ENCODE results near the gene SH2D7.

SH2D7 gene

DNA sequence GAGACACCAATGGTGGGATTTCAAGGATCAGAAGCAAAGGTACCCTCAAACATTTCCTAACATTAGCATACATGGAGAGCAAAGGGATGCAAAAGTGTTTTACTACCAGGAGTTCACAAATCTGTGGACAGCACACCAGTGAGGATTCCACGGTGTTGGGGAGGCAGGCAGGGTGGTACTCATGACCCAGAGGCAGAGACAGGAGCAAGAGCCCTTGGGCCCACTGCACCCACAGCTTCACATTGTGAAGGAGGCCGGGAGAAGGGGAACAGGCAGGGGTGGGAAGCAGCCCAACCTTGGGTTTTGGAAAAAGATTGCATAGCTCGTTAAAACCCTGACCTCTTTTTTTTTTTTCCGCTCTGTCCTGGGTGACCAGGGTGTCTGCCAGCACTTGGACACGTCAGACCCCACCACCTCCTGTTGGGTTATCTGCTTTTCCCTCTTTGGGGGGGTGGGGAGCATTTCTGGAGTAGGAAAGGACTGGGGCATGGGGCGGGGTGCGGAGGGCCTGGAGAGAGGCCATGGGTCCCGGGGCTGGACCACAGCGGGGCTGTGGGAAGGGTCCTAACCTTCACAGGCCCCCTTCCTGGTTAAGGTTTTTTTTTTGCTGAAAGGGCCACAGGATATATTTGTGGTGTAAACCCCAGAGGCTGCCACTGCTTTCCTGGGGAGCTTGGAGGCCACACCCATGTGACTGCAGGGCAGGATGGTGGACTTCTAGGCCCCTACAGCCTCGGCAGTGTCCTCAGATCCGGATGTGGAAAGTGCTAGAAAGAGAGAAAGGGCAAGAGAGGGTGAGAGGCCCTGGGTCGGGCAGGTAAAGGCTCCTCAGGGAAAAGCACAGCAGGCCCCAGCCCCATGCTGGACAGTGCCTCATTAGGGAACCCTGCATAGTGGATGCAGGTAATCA lies 12.5 kb downstream of the SH2D7 start:
- DNase-seq = no peak

DNA sequence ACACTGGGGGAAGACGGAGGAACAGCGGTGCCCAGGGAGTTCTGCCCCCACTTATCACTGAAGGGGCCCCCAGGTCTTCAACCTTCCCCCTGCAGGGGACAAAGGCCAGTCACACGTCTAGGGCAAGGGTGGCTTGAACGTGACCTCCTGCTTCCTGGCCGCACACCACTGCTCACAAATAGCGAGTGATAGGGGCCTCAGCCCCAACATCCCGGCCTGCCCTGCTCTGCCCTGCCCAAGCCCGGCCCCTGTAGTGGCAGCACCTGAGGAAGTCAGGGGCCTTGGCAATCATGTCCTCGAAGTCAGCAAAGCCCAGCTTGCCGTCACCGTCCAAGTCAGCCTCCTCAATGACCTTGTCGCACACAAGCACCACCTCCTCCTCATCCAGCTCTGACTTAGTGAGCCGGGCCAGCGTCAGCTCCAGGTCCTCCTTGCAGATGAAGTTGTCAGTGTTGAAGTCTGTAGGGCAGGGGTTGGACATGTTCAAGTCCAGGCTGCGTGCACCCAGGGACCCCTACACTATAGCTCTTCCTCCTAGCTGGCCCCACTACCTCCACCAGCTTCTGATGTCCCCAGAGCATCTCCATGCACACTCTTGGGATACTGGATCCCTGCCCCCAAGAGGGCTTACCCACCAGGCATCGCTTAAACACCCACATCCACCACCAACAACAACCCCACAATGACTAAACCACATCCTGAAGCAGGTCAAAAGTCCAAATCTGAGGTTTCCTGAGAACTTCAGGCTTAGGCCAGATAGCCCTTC lies 13.3 kb downstream of the SH2D7 start:
- DNase-seq = no peak

DNA sequence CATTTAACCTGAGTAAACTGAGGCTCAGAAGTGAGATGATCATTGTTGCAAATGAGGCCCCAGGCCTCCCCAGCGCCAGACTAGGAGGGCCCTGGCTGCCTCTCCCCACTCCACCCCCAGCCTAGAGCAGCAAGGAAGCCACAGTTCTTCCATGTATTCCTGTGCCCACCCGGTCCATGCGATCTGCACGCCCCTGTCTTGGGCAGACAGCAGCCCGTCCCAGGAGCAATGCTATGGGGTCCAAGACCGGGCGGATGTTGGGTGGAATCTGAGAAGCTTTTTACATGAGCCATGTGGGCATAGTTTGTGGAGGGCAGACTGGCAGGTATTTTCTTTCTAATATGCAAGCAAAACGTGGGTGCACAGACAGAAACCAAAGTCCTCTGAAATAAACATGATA lies 15.1 kb downstream of the SH2D7 start:
- DNase-seq = no peak

DNA sequence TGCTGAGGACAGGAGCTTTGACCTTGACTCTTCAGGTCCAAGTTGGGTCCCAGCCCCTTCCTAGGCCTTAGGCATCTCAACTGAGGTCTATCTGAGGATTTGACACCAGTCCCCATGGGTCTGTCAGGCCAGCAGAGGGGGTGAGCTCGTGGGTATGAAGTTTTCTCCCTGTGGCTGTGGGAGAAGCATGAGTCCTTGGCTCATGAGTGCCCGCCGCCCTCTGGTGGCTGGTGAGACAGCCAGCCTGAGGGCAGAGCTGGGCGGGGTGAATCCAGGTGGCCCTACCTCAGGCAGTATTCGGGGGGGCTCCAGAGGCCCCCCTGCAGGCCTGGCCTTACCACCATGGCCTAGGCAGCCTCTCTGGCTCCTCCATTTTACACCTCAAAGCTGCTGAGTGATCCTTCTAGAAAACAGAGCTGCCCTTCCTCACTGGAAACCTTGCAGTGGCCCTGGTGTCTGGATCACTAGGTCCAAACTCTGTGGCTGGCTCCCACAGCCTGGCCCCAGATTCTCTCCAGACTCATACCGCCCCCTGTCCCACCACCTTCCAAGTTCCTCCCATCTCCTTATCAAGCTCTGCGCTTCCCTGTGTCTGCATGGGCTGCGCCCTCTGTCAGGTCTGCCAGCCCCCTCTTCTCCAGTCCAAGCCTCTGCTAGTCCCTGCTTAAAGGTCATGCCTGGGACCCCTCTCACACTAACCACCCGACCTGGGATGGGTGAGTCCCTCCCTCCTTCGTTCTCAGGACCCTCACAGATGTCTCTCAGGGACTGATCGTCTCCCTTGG lies 16.1 kb downstream of the SH2D7 start:
- DNase-seq = peak; percentile 10

DNA sequence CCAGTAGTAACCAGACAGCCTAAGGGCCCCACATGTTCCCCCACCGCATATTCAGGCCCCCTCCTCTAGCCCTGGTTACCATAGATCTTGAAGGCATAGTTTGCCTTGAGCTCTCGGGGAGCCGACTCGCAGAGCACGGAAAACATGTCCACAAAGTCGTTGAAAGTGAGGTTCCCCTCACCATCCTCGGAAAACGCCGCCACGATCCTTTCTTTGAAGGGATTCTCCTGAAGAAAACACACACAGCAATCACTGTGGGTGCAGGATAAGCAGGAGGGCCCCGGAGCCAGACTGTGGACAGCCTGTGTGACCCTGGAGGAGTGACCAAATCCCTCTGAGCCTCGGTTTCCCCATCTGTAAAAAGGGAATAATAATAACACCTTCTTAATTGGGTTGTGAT lies 16.8 kb downstream of the SH2D7 start:
- DNase-seq = no peak

DNA sequence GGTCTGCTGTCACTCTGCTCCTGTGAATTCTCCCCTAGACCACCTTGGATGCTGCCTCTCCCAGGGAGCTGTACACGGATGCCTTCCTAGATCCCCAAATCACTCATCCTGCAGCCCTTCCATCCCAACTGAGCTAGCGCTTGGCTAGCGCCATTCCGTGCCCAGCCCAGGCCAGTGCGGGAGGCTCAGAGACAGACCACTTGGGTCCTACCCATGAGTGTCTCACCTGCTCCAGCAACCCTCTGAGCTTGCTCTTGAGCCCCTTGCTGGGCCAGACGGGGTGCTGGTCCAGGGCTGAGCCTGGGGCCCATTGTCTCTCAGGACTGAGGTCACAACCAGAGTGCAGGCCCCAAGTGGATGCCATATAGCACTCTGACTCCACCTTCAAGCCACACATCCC lies 17.7 kb downstream of the SH2D7 start:
- DNase-seq = no peak

DNA sequence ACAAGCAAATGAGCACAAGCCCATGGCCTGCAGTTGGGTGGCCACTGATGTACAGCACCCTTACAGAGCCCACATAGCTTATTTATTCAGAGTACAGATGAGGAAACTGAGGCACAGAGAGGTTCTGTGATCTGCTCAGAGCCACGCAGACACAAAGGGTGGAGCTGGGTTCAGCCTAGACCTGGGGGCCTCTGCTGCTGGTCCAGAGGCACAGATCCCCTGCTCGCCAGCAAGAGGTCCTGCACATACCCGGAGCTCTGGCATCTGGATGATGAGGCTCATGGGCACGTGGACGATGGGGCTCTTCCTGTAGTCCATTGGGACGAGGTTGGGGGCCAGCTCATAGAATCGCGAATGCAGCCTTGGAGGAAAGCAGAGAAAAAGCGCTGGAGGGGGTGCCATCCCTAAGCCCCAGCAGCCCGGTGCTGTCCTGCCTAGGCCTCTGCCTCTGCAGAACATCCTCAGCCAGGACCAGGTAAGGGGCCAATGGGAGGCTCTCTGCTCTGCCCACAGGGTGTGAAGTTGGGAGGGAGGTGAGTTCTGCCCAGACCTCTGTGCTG lies 18.6 kb downstream of the SH2D7 start:
- DNase-seq = no peak

DNA sequence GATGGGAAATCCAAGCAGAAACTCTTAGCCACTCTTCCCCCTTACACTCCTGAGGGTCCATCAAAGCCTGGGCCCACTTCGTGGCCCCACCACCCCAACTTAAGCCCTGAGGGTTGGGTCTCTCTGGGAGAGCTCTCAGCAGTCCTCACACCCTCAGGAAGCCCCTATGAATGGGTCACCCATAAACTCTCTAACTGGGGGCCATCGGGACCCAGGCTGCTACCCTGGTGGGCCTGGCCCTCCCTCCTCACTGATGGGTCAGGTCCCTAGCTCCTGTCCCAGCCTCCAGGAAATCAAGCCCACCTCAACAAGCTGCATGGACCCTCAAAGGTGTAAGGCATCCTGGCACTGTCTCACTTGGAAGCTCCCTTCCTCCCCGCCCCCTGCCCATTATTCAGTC lies 19.4 kb downstream of the SH2D7 start:
- no peak for DNase-seq

DNA sequence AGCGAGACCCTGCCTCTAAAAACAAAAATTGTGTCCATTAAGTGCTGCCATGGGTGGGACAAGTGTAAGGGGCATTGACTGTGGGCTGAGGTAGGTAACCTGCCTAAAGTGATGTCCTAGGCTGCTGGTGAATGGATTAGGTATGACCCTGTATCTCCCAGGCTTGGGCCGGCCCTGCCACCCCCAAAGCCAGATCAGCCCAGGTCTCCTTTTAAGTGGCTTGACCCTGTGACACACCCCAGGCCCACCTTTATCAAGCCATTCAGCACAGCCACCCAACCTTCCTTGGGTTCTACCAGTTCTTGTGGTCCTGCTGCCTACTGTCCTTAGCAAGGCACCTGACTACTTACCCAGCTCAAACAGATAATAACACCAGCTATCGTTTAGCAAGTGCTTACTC lies 20.2 kb downstream of the SH2D7 start:
- DNase-seq = no peak

DNA sequence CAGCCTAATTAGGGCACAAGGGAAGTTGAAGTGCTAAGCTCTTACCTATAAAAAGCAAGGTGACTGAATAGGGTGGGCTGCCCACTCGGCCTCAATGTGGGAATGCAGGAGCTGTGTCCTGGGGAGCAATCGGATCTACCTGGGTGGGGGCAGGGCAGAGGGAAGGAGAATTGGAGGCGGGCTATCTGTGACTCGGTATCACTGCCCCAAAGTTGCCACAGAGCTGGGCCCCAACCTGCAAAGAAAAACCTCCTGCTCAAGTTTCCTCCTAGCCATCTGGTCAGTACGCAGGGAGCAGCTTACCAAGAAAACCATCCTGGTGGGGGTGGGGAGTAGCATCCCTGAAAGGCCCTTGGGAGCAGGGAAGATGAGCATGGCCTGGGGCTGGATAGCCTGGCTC lies 28.2 kb downstream of the SH2D7 start:
- no peak for DNase-seq

DNA sequence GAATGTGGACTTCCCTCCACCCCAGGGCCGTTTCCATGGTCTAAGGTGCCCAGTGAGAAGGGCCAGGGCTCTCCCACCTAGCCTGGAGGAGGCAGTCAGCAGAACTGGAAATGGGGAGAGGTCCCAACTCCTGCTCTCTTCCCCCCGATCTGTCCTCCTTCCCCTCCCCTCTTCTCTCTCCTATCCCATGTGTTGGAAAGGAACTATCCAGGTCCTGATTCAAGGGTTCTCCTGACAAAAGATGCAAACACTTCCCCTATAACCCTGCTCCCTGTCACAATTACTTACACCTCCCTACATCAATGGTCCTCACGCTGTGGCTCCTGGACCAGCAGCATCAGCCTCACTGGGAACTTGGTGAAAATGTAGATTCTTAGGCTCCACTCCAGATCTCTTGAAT lies 32.9 kb downstream of the SH2D7 start:
- no peak for DNase-seq

DNA sequence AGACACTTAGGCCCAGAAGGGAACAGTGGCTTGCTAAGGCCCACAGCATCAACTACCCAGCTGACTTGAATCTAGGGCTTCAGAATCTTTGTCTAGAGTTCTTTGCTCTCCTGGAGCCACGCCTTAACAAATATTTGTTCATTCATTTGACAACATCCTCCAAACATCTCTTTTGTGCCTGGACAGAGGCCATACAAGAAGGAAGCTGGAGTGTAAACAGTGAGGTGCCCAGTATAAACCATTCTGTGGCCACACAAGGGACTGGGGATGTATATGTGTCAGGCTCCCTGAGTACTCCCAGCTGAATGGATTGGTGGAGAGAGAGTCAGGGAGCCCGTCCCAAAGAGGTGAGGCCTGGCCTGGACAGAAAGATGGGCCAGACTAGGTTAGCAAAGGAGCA lies 35.5 kb downstream of the SH2D7 start:
- no peak for DNase-seq

DNA sequence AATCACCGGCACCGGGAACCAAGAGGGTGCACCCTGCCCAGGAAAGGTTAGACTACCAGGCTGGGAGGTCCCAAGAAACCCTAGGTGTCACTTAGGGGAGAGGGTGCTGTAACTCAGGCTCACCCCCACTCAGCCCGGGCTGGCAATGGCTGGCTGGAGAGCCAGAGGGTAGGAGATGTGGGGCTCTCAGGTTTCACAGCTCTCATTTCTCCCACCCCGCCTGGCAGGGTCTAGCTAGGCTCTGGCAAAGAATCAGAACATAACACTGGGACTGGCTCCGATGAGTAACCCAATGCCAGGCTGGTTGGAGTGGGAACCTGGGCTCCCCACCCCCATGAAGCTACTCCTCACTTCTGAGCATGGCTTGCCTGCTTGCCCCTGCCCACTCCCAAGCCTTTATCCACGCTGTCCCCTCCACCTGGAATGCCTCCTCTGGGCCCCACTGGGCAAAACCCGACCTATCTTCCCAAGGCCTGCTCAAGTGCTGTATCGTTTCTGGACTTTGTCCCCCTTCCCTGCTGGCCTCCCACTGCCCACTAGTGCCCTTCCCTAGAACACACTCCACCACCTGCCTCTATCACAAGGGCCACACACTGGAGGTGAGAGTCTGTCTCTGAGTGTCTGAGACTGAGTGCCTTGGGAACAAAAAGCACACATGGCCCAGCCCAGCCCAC lies 36.9 kb downstream of the SH2D7 start:
- peak; percentile 1 for DNase-seq

DNA sequence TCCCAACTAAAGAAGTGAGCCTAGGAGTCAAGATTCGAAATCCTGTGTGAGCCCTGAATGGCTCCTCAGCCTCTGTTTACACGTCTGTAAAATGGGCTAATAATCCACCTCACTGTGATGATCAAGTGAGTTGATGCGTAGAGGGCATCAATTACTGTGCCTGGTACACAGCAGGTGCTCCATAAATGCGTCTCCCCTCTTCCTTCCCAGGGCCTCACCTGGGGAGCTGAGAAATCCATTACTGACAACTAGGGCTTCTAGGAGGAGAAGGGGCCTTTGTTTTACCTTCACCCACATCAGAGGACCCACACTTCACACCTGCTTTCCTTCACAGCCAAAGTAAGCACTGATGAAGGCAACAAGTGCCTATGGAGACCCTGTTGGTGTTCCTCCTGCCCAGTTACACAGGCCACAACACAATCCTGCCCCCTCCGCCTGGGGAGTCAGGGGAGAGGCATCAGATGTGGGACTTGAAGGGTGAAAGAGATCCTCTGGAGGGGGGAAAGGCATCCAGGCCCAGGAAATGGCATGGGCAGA lies 37.5 kb downstream of the SH2D7 start:
- no peak for DNase-seq

DNA sequence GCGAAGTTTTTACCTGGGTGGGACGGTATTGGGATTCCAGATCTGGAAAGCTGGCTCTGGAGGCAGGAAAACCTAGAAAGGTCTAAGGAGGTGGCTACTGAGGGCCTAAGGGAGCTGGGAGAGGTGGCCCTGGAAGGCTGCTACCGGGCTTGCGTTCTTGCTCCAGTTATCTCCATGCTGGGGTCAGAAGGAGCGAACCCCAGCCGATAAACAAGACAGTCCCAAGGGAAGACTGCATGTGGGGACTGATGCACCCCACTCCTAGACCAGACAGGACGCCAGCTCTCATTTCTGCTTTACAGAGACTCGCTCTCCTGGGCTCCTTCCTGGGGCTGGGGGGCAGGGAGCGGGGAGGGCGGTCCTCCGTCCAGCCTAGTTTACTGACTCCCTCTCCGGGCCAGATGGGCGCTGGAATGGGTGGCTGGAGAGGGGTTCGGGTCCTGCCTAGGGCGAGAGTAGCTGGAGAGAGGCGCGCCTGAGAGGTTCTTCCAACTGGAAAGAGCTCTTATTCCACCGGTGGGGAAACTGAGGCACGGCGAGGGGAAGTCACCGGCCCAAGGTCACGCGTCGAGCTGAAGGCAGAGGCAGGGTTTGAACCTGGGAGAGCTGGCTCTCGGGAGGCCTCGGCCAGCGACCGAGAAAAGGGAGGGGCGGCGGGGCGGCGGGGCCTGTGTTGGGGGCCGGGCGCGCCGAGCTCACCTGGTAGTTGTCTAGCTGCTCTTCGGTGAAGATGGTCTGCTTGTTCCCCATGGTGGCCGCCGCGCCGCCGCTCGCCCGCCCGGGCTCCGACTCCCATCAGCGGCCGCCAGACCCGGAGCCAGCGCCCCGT lies 38.3 kb downstream of the SH2D7 start:
- no peak for DNase-seq

DNA sequence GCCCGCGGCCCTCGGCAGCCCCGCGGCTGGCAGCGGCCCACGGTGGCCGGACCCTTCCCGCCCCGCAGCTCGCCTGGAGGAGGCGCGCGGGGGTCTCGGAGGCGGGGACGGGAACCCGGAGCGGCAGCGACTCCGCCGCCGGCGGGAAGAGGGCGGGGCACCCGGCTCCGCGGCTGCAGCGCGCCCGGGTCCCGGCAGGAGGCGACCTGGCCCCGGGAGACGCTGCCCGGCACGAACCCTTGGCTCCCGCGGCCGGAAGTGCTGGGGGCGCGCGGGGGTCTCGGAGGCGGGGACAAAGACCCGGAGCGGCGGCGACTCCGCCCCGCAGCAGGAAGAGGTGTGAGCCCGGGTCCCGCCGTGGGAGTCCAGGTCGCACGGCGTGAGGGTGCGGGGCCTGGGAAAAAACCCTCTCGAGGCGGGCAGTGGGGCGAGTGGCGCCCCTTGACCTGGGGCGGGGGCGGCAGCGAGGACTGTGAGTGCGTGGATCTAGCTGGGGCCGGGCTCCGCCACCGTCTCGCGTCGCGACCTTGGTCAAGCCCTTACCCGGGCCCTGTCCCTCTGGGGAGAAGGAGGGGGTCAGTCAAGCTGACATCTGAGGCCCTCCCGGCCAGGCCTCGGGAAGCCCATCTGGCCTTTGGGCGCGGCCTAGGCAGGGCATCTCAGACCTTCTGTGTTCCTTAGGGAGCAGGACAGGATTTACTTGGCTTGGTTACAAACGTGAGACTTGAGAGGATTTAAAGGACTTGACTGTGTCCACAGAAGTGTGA lies 39.1 kb downstream of the SH2D7 start, which contains the start of gene CIB2:
Gene CIB2, minus strand, starts transcription at position 151 of the 767 bp plus-strand sequence. CDS start 230 bp downstream, outside the sequence.
- DNase-seq = peak; percentile 10

DNA sequence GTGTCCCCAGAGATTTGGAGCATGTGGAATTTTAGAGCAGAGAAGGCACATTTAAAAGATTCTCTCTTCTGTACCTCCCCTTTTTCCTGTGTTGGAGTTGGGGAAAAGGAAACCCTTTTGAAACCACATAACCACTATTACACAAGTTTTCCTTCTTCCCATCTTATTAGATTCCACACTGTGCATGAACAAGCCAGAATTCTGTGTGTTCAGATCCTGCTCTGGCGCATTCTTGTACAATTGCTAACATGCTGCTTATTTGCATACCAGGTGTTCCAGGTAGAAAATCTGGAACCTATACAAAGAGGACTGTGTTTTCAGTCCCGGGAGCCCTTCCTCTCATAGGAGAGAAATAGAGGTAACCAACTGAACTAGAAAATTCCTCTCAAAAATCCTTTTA lies 41.4 kb downstream of the SH2D7 start:
- no peak for DNase-seq

DNA sequence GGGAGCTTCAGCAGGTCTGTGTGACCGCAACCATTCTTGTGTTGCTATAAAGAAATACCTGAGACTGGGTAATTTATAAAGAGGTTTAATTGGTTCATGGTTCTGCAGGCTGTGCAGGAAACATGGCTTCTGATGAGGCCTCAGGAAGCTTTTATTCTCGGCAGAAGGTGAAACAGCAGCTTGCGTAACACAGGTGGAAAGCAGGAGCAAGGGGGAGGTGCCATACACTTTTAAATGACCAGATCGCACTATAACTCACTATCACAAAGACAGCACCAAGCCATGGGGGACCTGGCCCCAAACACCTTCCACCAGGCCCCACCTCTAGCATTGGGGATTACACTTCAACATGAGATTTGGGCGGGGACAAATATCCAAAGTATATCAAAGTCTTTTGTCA lies 47.2 kb downstream of the SH2D7 start:
- no peak for DNase-seq

DNA sequence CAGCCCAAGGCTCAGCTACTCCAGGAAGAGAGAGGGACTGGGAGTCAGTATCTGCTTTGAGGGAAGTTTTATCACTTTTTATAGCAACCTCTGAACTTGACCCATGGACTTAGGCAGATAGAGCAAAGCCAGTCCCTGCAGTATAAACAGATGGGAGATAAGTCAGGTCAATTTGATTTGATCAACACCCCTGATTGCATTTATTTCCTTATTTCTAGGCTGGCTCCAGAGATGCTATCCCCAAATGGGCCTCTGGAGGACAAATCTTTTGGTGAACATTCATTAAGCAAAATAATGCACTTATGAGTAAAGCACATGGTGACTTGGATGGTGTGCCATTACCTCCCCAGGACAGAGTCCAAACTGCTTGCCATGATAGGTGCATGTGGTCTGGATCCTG lies 47.9 kb downstream of the SH2D7 start:
- no peak for DNase-seq

DNA sequence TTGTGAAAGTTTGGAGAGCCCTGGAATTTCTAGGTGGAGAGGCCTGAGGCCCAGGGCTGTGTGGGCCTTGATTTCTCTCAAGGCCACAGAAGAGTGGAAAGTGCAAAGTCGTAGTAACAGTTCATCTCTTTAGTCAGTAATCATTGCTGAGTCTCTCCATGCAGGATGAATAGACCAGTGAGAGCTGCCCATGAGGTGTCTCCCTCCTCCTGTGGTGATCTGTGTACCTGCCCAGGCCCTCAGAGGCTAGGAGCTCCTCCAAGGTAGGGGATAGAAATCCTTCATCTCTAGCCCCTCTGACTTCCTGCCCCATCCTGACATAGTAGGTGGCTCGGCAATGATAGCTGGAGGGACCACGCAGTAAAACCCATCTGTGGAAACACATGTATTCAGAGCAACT lies 50.0 kb downstream of the SH2D7 start:
- no peak for DNase-seq
